Activated CD8-positive, alpha-beta T cell treated with anti-CD3 and anti-CD28 coated beads for 36 hours (primary cell): ENCODE measurements around the gene CALN1. TPM values are rescaled to one million over a fixed set of nuclear protein-coding genes. Genes with fewer than 3 reads are reported as not detected.

Source experiments
- ATAC-seq: fragments of 200-7000 bp; cut with Tn5 transposase; one replicate; pipeline ENCODE4 v1.10.0; 2021; ENCODE audit warnings: mild to moderate bottlenecking, moderate library complexity
- CTCF ChIA-PET: fragments of 350-600 bp; sonication (Branson Sonifier 250); formaldehyde crosslinking; loops from one replicate; lab custom pipeline; 2021; ENCODE audit warnings: antibody characterized with exemption; lab: Charles Lee
- POLR2A ChIA-PET: fragments of 350-600 bp; sonication (Branson Sonifier 250); formaldehyde crosslinking; loops from one replicate; lab custom pipeline; 2021; ENCODE audit warnings: antibody characterized with exemption; lab: Charles Lee
- DNase-seq: peaks from one replicate; pipeline ENCODE4 v3.0.0-alpha.2; 2020
- H3K27ac Mint-ChIP-seq: one replicate; pipeline ENCODE4 v1.8.0; 2021; ENCODE audit warnings: mild to moderate bottlenecking, mixed read lengths
- H3K27me3 Mint-ChIP-seq: one replicate; pipeline ENCODE4 v1.8.0; 2021; ENCODE audit warnings: mixed read lengths
- H3K36me3 Mint-ChIP-seq: one replicate; pipeline ENCODE4 v1.8.0; 2021; ENCODE audit warnings: low read depth, mixed read lengths
- H3K4me1 Mint-ChIP-seq: one replicate; pipeline ENCODE4 v1.8.0; 2021; ENCODE audit warnings: low read depth, mixed read lengths
- H3K4me3 Mint-ChIP-seq: one replicate; pipeline ENCODE4 v1.8.0; 2021; ENCODE audit warnings: mild to moderate bottlenecking, moderate library complexity, mixed read lengths
- H3K9me3 Mint-ChIP-seq: one replicate; pipeline ENCODE4 v1.8.0; 2021; ENCODE audit warnings: mixed read lengths
- intact Hi-C: fragments of 100-400 bp; cut with micrococcal nuclease; formaldehyde crosslinking; loops from one replicate; pipeline ENCODE4 v1.10.0; 2022
- total RNA-seq, 2 experiments: library from RNA; stranded (reverse); gene quantifications; one replicate each; pipeline ENCODE4 v1.2.3, GENCODE V29; 2021
- TF ChIP-seq, protein P1 (sequence below): fragments of 200-600 bp; IDR thresholded peaks from one replicate; pipeline ENCODE4 v1.8.0; 2022; ENCODE audit warnings: antibody characterized with exemption, mild to moderate bottlenecking

The CALN1 gene
- total RNA-seq, 2 experiments from 2014 or later = 0.02 to 0.16 TPM

GRCh38 chr7:71785216-71785615 is 626.9 kb downstream of the CALN1 start:
- Mint-ChIP-seq H3K27ac (no peak overlapping the region), H3K36me3 (no peaks in the 10 kb centered on the region), H3K4me1 (no peaks in the 10 kb centered on the region), H3K4me3 (no peak overlapping the region), H3K9me3 (peaks cover 11% of the 10 kb centered on the region), H3K27me3 (no peaks in the 10 kb centered on the region)
- ChIA-PET POLR2A (no interaction called here), CTCF (no interaction called here)
- ATAC-seq = no peak
- DNase-seq = no peak
- intact Hi-C loops = no loop called here
- TF ChIP-seq, protein P1, sequence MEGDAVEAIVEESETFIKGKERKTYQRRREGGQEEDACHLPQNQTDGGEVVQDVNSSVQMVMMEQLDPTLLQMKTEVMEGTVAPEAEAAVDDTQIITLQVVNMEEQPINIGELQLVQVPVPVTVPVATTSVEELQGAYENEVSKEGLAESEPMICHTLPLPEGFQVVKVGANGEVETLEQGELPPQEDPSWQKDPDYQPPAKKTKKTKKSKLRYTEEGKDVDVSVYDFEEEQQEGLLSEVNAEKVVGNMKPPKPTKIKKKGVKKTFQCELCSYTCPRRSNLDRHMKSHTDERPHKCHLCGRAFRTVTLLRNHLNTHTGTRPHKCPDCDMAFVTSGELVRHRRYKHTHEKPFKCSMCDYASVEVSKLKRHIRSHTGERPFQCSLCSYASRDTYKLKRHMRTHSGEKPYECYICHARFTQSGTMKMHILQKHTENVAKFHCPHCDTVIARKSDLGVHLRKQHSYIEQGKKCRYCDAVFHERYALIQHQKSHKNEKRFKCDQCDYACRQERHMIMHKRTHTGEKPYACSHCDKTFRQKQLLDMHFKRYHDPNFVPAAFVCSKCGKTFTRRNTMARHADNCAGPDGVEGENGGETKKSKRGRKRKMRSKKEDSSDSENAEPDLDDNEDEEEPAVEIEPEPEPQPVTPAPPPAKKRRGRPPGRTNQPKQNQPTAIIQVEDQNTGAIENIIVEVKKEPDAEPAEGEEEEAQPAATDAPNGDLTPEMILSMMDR = no peak

DNA sequence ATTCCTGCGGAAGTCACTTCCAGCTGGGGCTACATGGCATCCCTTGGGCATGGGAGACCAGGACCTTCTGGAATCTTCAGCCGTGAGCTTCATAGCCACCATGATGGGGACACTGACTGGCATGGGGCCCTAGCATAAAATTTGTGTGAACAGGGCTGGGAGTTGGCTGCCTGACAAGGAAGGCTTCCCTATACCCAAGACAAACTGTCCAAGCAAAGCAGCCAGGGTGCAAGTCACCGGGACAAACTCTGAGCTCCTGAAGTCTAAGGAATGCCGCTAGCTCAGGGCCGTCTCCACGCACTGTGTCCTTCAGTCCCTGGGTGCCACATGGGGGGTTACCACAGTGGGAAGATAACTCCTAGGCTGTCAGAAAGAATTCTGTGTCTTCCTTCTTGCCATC is 627.4 kb downstream of the CALN1 start:
- POLR2A ChIA-PET = no interaction called here
- Mint-ChIP-seq H3K9me3 (peaks cover 11% of the 10 kb centered on the region), H3K27me3 (no peaks in the 10 kb centered on the region), H3K27ac (no peak overlapping the region), H3K36me3 (no peaks in the 10 kb centered on the region), H3K4me1 (no peaks in the 10 kb centered on the region), H3K4me3 (no peak overlapping the region)
- TF ChIP-seq, protein P1 = no peak
- no peak for DNase-seq
- CTCF ChIA-PET = no interaction called here
- no peak for ATAC-seq
- intact Hi-C loops = no loop called here

DNA sequence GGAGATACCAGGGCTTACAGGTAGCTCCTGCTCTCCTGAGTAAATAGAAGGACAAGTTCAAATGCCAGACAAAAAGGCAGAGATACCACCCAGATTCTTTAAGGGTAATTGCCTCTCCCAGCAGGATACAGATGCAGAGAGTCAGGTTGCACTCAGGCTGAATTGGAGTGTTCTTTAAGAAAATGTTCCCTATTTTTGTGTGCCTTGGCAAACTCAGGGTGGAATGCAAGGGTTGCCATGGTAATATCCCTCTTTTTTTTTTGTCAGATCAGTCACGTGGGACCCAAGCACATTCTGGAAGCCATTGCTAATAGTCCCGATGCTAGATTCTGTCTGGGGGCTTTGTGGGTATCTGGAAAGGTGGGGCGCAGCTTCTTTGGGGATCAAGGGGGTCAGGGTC is 628.0 kb downstream of the CALN1 start:
- H3K27me3 Mint-ChIP-seq = no peaks in the 10 kb centered on the region
- DNase-seq (no peak), ATAC-seq (no peak)
- TF ChIP-seq, protein P1 = no peak
- no peaks in the 10 kb centered on the region for H3K36me3 Mint-ChIP-seq
- H3K4me1 Mint-ChIP-seq = no peaks in the 10 kb centered on the region
- peaks cover 9% of the 10 kb centered on the region for H3K9me3 Mint-ChIP-seq
- no peak overlapping the region for H3K27ac Mint-ChIP-seq
- H3K4me3 Mint-ChIP-seq = no peak overlapping the region
- ChIA-PET CTCF (no interaction called here), POLR2A (interaction anchor here (0.6 kb wide), 1 partner anchor 208 kb away, joined by 3 read pairs; no protein-coding TSS in a partner anchor)
- intact Hi-C loops = no loop called here

DNA sequence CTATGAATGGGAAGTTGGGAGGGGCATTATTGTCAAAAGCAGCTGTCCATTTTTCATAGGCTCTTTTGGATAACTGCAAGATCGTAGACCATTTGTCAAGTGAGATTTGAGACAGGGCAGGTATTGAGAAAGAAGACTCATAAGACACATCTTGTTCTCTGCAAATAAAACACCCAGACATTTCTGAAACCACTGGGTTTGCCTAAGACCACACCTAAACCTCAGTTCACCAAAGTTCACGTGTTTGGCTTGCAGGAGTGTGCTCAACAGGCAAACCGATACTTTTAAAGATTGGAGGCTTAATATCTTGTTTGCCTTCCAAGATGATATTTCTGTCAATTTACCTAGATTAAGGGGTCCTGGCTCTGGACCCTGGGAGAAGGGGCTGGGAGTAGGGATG is 628.4 kb downstream of the CALN1 start:
- H3K27ac Mint-ChIP-seq = no peak overlapping the region
- H3K9me3 Mint-ChIP-seq = peaks cover 9% of the 10 kb centered on the region
- H3K4me3 Mint-ChIP-seq = no peak overlapping the region
- ChIA-PET POLR2A (interaction anchor here (0.6 kb wide), 1 partner anchor 208 kb away, joined by 3 read pairs; no protein-coding TSS in a partner anchor), CTCF (no interaction called here)
- TF ChIP-seq, protein P1 = no peak
- intact Hi-C loops = no loop called here
- H3K36me3 Mint-ChIP-seq = no peaks in the 10 kb centered on the region
- H3K27me3 Mint-ChIP-seq = no peaks in the 10 kb centered on the region
- no peaks in the 10 kb centered on the region for H3K4me1 Mint-ChIP-seq
- DNase-seq (no peak), ATAC-seq (no peak)

DNA sequence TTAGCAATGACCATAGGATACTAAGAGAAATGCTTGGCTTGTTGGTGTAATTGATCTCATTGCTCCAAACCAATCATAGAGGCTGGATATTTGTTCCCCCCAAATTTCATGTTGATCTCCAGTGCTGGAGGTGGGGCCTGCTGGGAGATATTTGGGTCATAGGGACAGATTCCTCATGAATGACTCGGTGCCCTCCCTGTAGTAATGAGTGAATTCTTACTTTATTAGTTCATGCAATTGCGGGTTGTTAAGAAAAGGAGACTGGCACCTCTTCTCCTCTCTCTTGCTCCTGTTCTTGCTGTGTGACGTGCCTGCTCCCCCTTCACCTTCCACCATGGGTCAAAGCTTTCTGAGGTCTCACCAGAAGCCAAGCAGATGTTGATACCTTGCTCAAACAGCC is 630.1 kb downstream of the CALN1 start:
- POLR2A ChIA-PET = no interaction called here
- peaks cover 2% of the 10 kb centered on the region for H3K9me3 Mint-ChIP-seq
- no peaks in the 10 kb centered on the region for H3K36me3 Mint-ChIP-seq
- intact Hi-C loops = no loop called here
- DNase-seq = no peak
- TF ChIP-seq, protein P1 = no peak
- H3K4me1 Mint-ChIP-seq = no peaks in the 10 kb centered on the region
- H3K27me3 Mint-ChIP-seq = no peaks in the 10 kb centered on the region
- H3K4me3 Mint-ChIP-seq = no peak overlapping the region
- CTCF ChIA-PET = no interaction called here
- ATAC-seq = no peak
- H3K27ac Mint-ChIP-seq = no peak overlapping the region
